ENCODE data around the gene CLN5. TPM values are rescaled to one million over a fixed set of nuclear protein-coding genes. Genes with fewer than 3 reads are reported as not detected.

CLN5 gene
- total RNA-seq, 2 experiments from 2014 or later = 13.0 to 15.6 TPM

DNA sequence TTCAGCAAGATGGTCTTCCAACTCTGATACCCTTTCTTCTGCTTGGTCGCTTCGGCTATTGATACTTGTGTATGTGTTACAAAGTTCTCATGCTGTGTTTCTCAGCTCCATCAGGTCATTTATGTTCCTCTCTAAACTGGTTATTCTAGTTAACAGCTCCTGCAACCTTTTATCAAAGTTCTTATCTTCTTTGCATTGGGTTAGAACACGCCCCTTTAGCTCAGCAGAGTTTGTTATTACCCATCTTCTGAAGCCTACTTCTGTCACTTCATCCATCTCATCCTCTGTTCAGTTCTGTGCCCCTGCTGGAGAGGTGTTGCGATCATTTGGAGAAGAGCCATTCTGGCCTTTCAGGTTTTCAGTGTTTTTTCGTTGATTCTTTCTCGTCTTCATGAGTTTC, 24.9 kb upstream of the CLN5 start:
- Mint-ChIP-seq H3K4me3 (no peak overlapping the region), H3K36me3 (ENCODE audit: low read depth) (no peaks in the 10 kb centered on the region), H3K9me3 (no peaks in the 10 kb centered on the region), H3K27ac (no peak overlapping the region), H3K27me3 (peaks cover 14% of the 10 kb centered on the region), H3K4me1 (no peaks in the 10 kb centered on the region)
- no peak for DNase-seq
- ChIA-PET POLR2A (no interaction called here), CTCF (no interaction called here)

DNA sequence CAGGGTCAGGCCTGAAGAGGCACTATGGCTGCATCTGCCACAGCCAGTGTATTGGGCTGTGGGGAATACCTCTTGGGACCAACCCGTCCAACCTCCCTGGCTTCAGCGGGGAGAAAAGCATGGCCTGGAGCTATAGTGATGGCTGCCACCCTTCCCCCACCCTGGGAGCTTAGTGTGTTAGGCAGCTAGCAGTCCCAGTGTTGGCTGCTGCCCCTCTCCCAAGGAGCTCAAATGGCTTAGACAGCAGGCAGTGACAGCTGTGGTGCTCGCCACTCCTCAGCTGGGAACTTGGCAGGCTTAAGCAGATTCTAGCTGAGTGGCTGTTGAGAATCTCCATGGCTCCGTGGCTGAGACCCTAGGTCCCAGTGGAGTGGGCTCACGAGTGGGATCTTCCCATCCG, 23.8 kb upstream of the CLN5 start:
- POLR2A ChIA-PET = no interaction called here
- H3K27ac Mint-ChIP-seq = no peak overlapping the region
- DNase-seq = no peak
- no peaks in the 10 kb centered on the region for H3K9me3 Mint-ChIP-seq
- H3K4me3 Mint-ChIP-seq = no peak overlapping the region
- peaks cover 19% of the 10 kb centered on the region for H3K27me3 Mint-ChIP-seq
- H3K36me3 Mint-ChIP-seq (ENCODE audit: low read depth) = no peaks in the 10 kb centered on the region
- H3K4me1 Mint-ChIP-seq = no peaks in the 10 kb centered on the region
- CTCF ChIA-PET = no interaction called here

DNA sequence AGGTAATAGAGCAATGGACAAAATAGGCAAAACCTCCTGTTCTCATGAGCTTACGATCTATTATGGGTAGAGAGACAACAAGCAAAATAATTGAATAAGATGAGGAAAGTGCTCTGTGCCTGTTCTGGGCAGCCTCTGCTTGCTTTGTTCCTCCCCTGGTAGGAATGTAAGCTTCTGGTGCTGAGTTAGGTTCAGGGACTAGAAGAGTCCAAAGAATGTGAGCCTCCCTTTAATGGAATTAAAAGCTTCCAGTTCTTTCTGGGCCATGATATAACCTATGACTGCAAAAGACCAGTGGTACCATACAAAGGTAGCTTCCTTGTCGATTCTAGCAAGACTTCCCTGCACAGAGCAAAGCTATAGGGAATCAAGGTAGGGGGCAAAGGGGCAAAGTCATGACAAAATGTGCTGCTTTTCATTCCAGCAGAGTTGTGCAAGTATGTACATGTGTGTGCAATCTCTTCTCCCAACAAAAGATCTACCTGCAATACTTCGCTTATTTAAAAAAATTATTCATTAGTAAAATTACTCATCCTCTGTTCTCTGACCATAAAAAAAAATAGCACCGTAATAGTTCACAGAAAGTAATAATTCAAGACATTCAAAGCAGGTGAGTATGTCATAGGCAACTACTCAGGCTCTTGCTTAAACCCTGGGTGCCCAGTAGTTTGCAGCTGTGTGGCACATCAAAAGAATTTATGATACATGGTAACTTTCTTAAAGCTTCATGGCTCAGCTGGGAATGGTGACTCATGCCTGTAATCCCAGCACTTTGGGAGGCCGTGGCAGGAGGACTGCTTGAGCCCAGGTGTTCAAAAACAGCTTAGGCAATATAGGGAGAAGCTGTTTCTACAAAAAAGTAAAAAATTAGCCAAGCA, 22.2 kb upstream of the CLN5 start:
- Mint-ChIP-seq H3K4me3 (no peak overlapping the region), H3K27ac (no peak overlapping the region), H3K9me3 (no peaks in the 10 kb centered on the region), H3K36me3 (ENCODE audit: low read depth) (no peaks in the 10 kb centered on the region), H3K27me3 (peaks cover 27% of the 10 kb centered on the region), H3K4me1 (no peaks in the 10 kb centered on the region)
- no peak for DNase-seq
- ChIA-PET CTCF (interaction anchor here (1.6 kb wide), 1 partner anchor 11 kb away, joined by 4 read pairs; no protein-coding TSS in a partner anchor), POLR2A (no interaction called here)

DNA sequence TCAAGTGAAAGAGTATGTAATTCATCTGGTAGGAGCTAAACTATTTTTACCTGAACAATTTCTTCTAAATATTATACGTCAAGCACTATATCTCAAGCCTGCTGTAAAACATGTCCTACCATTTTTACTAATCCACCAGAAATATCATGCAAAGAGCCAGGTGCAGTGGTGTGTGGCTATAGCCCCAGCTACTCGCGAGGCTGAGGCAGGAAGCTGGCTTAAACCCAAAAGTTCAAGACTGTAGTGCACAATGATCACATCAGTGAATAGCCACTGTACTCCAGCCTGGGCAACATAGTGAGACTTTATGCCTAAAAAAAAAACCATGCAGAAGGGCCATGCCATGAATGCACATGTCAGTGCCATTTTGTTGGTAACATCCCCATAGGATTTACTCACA, 20.7 kb upstream of the CLN5 start:
- Mint-ChIP-seq H3K4me3 (no peak overlapping the region), H3K27ac (no peak overlapping the region), H3K27me3 (peaks cover 28% of the 10 kb centered on the region), H3K9me3 (no peaks in the 10 kb centered on the region), H3K4me1 (no peaks in the 10 kb centered on the region), H3K36me3 (ENCODE audit: low read depth) (no peaks in the 10 kb centered on the region)
- ChIA-PET CTCF (interaction anchor here (0.6 to 0.7 kb wide), 2 partner anchors 9 to 1694 kb away, joined by 3 to 5 read pairs; no protein-coding TSS in a partner anchor), POLR2A (interaction anchor here (0.8 kb wide), 1 partner anchor 86 kb away, joined by 4 read pairs; the partner anchor contains the start of gene KCTD12)
- no peak for DNase-seq

DNA sequence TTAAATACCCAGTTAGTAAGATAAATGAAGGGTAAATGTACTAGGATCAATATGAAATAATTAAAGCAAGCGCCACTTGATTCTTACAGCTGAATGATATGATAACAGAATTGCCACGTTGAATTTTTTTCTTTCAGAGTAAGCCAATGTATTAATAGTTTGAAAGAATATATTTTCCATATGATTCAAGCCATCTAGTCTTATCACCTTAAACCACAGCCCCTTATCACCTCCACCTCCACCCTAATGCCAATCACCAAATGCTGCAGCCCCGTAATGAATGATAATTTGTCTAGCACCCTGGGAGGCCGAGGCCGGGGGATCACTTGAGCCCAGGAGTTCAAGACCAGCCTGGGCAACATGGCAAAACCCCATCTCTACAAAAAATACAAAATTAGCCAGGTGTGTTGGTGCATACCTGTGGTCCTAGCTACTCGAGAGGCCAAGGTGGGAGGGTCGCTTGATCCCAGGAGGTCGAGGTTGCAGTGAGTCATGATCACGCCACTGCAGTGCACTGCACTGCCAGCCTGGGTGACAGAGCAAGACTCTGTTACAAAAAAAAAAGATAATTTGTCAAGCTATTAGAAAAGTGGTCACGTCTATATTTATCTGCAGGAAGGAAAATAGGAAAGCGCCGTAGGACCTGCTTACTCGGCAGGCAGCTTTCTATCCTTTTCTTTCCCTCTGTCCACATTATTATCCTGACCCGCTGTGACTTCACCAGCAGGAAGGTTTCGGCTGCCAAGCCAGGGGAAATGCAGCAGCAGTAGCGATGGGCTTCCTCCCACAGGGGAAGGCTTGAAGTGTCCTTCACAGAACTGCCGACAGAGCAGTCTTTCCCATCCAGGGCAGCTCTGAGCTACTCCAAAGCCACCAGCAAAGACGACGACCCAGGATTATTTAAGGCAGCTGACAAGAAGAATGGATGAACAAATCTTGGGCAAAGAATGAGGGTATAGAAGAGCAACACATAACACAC, 19.7 kb upstream of the CLN5 start:
- ChIA-PET POLR2A (interaction anchor here (0.7 kb wide), 1 partner anchor 20 kb away, joined by 3 read pairs; the partner anchor contains the start of gene CLN5), CTCF (no interaction called here)
- Mint-ChIP-seq H3K36me3 (ENCODE audit: low read depth) (no peaks in the 10 kb centered on the region), H3K9me3 (no peaks in the 10 kb centered on the region), H3K4me1 (peaks cover 6% of the 10 kb centered on the region), H3K27ac (no peak overlapping the region), H3K4me3 (no peak overlapping the region), H3K27me3 (peaks cover 35% of the 10 kb centered on the region)
- no peak for DNase-seq

DNA sequence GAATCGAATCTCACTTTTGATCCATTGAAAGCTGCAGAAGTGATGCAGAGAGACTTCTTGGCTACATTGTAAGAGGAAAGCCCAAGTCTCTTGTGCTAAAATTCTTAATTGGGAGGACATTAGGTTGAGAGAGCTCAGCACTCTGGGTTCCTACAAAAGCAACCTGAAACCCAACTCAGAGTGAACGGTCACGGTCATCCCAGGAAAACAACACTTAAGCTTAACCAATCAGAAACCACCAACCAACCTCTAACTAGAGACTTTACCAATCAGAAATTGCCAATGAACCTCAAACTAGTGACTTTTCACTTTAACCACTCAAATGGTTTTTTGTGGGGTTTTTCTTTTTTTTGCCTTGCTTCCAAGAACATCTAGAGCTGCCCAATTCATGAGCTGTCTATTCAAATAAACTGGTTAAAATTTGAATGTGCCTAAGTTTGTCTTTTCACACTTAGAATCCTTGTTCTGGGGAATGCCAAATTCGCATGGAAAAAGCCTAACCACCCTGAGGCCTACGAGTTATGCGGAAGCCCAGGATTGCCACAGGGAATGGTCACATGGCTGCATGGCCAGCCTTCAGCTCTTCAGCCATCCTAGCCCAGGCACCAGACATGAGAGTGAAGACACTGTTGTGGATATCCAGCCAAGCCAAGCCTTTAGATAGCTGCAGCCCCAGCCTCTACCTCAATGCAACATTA, 17.8 kb upstream of the CLN5 start:
- H3K4me1 Mint-ChIP-seq = peaks cover 10% of the 10 kb centered on the region
- no peaks in the 10 kb centered on the region for H3K9me3 Mint-ChIP-seq
- H3K27me3 Mint-ChIP-seq = peaks cover 47% of the 10 kb centered on the region
- no peaks in the 10 kb centered on the region for H3K36me3 Mint-ChIP-seq (ENCODE audit: low read depth)
- H3K27ac Mint-ChIP-seq = no peak overlapping the region
- POLR2A ChIA-PET = interaction anchor here (1.0 kb wide), 1 partner anchor 18 kb away, joined by 3 read pairs; the partner anchor contains the start of gene CLN5
- no peak for DNase-seq
- H3K4me3 Mint-ChIP-seq = no peak overlapping the region
- CTCF ChIA-PET = interaction anchor here (1.0 kb wide), 1 partner anchor 504 kb away, joined by 3 read pairs; no protein-coding TSS in a partner anchor

DNA sequence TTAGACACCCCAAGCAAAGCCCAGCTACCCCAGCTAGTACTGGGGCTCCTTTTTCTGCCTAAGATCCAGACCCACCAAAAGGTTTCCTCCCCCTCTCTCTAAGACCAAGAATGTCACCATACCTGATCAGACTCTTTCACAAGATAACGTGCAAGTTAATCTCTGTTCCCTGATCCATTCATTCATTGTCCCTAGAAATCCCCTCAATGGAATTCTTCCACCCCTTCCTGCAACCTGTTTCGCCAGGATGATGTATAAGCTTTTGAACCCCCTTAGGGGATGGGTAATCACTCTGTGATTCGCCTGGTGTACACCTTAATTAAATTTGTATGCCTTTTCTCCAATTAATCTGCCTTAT, 17.3 kb upstream of the CLN5 start:
- Mint-ChIP-seq H3K4me3 (no peak overlapping the region), H3K27me3 (peaks cover 50% of the 10 kb centered on the region), H3K4me1 (peaks cover 11% of the 10 kb centered on the region), H3K9me3 (no peaks in the 10 kb centered on the region), H3K27ac (no peak overlapping the region), H3K36me3 (ENCODE audit: low read depth) (no peaks in the 10 kb centered on the region)
- POLR2A ChIA-PET = no interaction called here
- no peak for DNase-seq
- CTCF ChIA-PET = interaction anchor here (1.0 kb wide), 1 partner anchor 504 kb away, joined by 3 read pairs; no protein-coding TSS in a partner anchor

DNA sequence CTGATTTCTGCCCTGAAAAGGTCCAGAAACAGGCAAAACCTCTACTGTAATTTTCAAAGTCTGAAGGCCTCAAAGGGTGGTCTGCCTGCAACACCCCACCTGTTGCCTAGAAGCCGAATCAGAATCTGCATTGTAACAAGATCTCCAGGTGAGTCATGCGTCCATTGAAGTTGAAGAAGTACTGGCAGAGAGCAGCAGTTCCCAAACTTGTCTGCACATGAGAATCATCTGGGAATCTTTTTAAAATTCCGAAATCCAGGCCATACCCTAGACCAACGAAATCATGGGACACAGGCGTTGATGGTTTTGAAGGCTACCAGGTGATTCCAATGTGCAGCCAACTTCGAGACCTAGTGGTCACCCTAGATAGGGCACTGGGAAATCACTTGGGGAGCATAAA, 16.0 kb upstream of the CLN5 start:
- Mint-ChIP-seq H3K4me1 (peaks cover 13% of the 10 kb centered on the region), H3K36me3 (ENCODE audit: low read depth) (no peaks in the 10 kb centered on the region), H3K9me3 (no peaks in the 10 kb centered on the region), H3K27ac (no peak overlapping the region), H3K4me3 (no peak overlapping the region), H3K27me3 (peaks cover 49% of the 10 kb centered on the region)
- POLR2A ChIA-PET = interaction anchor here (1.2 to 2.0 kb wide), 2 partner anchors 15 to 51 kb away, joined by 6 to 10 read pairs; partner anchors contain the start of genes CLN5 and FBXL3
- CTCF ChIA-PET = interaction anchor here (1.0 kb wide), 1 partner anchor 502 kb away, joined by 3 read pairs; no protein-coding TSS in a partner anchor
- no peak for DNase-seq

DNA sequence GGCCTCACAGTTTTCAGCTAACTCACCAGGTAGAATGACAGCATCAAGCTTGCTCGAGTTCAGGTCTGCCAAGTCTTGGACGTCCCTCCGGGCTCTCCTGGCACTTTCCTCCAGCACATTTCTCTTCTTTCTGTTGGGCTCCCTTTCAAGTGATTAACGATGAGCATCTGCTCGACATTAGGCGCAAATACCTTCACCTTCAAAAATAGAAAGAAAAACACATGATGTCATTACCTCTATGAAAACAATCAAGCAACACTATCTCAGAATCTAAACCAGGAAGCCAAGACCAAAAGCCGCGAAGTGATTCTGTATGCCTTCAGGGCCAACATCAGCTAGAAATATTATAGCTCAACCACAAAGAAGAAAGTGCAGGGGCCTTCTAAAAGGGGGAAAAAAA, 15.4 kb upstream of the CLN5 start:
- CTCF ChIA-PET = interaction anchor here (1.0 to 1.2 kb wide), 2 partner anchors 92 to 502 kb away, joined by 3 read pairs; no protein-coding TSS in a partner anchor
- DNase-seq = no peak
- Mint-ChIP-seq H3K4me1 (peaks cover 13% of the 10 kb centered on the region), H3K36me3 (ENCODE audit: low read depth) (no peaks in the 10 kb centered on the region), H3K4me3 (peak overlapping the region; percentile 1), H3K9me3 (no peaks in the 10 kb centered on the region), H3K27ac (peak overlapping the region; percentile 1), H3K27me3 (peaks cover 51% of the 10 kb centered on the region)
- POLR2A ChIA-PET = interaction anchor here (1.2 to 2.1 kb wide), 3 partner anchors 14 to 51 kb away, joined by 5 to 10 read pairs (median 6); partner anchors contain the start of genes CLN5 and FBXL3

DNA sequence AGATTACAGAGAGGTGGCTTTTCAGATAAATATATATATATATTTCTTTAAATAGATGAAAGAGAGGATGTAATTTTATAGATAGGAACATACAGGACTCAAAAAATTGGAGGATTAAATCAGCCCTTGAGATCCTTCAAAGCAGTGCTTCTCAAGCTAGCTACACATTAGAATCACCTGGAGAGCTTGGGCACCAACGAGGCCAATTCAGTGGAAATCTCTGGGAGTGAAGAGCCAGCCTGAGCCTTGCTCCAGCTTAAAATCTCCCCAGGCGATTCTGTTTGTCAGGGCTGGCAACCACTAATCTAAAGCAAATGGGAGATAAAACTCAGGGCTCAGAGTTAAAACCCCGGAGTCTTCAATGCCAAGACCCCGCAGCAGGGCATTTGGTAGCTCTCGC, 15.0 kb upstream of the CLN5 start:
- Mint-ChIP-seq H3K27me3 (peaks cover 52% of the 10 kb centered on the region), H3K36me3 (ENCODE audit: low read depth) (no peaks in the 10 kb centered on the region), H3K9me3 (no peaks in the 10 kb centered on the region), H3K4me3 (no peak overlapping the region), H3K27ac (no peak overlapping the region), H3K4me1 (peaks cover 13% of the 10 kb centered on the region)
- DNase-seq = no peak
- POLR2A ChIA-PET = interaction anchor here (1.2 to 2.1 kb wide), 3 partner anchors 14 to 50 kb away, joined by 5 to 10 read pairs (median 6); partner anchors contain the start of genes CLN5 and FBXL3
- CTCF ChIA-PET = interaction anchor here (1.0 to 1.3 kb wide), 3 partner anchors 15 to 501 kb away, joined by 3 read pairs; no protein-coding TSS in a partner anchor

DNA sequence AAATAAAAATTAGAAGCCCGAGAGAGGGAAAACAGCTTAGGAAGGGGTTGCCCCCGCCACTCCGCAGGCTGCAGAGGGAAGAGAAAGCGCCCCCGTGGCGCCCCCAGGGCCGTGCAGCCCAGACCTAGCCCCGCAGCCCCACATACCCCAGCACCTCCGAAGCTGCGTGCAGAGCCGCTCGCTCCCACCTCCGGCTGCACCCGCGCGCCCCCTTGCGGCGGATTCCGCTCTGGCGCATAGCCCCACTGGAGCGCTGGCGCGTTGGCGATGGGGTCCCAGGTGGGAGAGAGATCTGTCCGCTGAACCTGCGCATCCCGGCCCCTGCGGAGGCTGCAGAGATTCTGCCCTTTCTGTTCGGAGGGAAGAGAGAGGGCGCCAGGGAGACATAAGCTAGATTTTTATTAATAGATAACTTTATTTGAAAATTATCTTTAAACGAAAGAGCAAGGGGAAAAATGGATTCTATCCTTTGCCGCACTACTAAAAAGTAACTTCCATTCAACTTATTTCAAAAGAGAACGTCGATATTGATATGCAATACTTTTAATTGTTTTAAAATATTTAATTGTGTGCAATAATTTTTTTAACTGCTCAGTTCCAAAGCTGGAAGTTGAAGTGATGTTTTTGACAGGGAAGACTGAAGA, 11.7 kb upstream of the CLN5 start:
- POLR2A ChIA-PET = interaction anchor here (0.9 to 2.0 kb wide), 2 partner anchors 10 to 12 kb away, joined by 4 to 5 read pairs; partner anchors contain the start of gene CLN5
- Mint-ChIP-seq H3K9me3 (no peaks in the 10 kb centered on the region), H3K36me3 (ENCODE audit: low read depth) (no peaks in the 10 kb centered on the region), H3K4me3 (no peak overlapping the region), H3K27me3 (peaks cover 50% of the 10 kb centered on the region), H3K4me1 (peaks cover 13% of the 10 kb centered on the region), H3K27ac (no peak overlapping the region)
- peak; percentile 82 for DNase-seq
- CTCF ChIA-PET = interaction anchor here (0.5 to 3.0 kb wide), 21 partner anchors 9 to 1285 kb away, joined by 3 to 38 read pairs (median 3); partner anchors contain the start of genes CLN5 and KCTD12

All from activated CD4-positive, alpha-beta memory T cell treated with anti-CD3 and anti-CD28 coated beads, Interleukin-2, amount 10 ng/mL, durations not matched to agents 7 days and 5 days (primary cell).